ENCODE measurements around the gene CCDC137. TPM values are rescaled to one million over a fixed set of nuclear protein-coding genes. Genes with fewer than 3 reads are reported as not detected.
A peak's percentile ranks its signal among the peaks of the same experiment; 100 is the strongest.

Gene CCDC137
- total RNA-seq, 4 donors from 2014 or later, result 18.2 to 25.6 (median 21.4) TPM

DNA sequence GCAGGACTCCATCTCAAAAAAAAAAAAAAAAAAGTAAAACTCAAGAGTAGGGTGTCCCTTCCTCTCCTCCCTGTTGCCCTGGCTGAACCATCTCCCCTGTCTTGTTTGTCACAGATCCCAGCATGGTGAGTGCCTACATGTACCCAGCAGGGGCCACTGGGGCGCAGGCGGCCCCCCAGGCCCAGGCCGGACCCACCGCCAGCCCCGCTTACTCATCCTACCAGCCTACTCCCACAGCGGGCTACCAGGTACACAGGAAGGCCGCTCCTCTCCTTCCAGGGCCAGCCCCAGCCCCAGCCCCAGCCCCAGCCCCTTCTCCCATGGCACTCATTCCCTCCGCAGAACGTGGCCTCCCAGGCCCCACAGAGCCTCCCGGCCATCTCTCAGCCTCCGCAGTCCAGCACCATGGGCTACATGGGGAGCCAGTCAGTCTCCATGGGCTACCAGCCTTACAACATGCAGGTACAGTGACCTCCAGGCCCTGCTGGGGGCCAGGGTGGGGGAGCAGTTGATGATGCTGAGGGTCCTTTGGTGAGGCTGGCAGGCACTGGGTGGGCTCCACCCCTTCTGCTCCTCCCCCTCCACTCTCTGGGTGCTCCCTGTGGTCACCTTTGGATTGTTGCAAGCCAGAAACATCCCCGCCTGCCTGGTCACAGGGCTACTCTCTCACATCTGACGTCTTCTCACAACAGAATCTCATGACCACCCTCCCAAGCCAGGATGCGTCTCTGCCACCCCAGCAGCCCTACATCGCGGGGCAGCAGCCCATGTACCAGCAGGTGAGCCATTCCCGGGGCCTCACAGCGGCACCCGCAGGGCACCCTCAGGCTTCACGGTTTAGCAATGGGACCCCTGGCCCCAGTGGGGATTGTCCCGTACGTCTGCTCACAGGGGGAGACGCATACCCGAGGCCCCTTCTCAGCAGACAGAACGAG is 34.1 kb downstream of the CCDC137 start:
- no peak for DNase-seq
- no peaks in the 10 kb centered on the region for H3K9me3 ChIP-seq
- H3K27ac ChIP-seq, result no peak overlapping the region
- H3K36me3 ChIP-seq, result peaks cover 35 to 75% (median 50%) of the 10 kb centered on the region in 3 donors
- WGBS, 2 donors, result 83 to 88% methylated on average over 12 of the region's 25 CpGs
- H3K4me1 ChIP-seq, result peaks cover 25 to 42% (median 30%) of the 10 kb centered on the region in 3 donors
- H3K27me3 ChIP-seq, result no peaks in the 10 kb centered on the region
- intact Hi-C loops (cut with DNase I), result no loop called here
- TF ChIP-seq POLR2A (IDR thresholded peaks at IDR 0.05), result no peak
- no peak for TF ChIP-seq CTCF (IDR thresholded peaks at IDR 0.05)
- peak overlapping the region in 1 of 4 donors; percentile 63 for H3K4me3 ChIP-seq

DNA sequence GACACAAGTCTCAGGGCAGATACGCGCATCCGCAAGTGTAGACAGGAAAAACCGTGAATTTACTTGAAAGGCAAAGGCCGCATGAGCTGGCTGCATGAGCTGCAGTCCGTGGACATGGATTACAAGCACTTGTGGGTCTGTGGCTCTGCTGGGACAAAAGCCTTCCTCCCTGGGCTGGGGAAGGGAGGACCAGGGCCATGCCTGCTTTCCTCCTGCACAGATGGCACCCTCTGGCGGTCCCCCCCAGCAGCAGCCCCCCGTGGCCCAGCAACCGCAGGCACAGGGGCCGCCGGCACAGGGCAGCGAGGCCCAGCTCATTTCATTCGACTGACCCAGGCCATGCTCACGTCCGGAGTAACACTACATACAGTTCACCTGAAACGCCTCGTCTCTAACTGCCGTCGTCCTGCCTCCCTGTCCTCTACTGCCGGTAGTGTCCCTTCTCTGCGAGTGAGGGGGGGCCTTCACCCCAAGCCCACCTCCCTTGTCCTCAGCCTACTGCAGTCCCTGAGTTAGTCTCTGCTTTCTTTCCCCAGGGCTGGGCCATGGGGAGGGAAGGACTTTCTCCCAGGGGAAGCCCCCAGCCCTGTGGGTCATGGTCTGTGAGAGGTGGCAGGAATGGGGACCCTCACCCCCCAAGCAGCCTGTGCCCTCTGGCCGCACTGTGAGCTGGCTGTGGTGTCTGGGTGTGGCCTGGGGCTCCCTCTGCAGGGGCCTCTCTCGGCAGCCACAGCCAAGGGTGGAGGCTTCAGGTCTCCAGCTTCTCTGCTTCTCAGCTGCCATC is 34.9 kb downstream of the CCDC137 start:
- 54 to 67% methylated on average over 8 to 18 of the region's 23 CpGs for WGBS, 2 donors
- Histone ChIP-seq H3K4me3 (peak overlapping the region in 2 of 4 donors; percentile 63 to 95), H3K27me3 (no peaks in the 10 kb centered on the region), H3K27ac (peak overlapping the region in 3 of 4 donors; percentile 95 to 97 (median 96)), H3K4me1 (peaks cover 25 to 42% (median 30%) of the 10 kb centered on the region in 3 donors), H3K36me3 (peaks cover 28 to 75% (median 51%) of the 10 kb centered on the region in 3 donors), H3K9me3 (no peaks in the 10 kb centered on the region)
- TF ChIP-seq CTCF (IDR thresholded peaks at IDR 0.05), result no peak
- no peak for DNase-seq
- intact Hi-C loops (cut with DNase I), result no loop called here

DNA sequence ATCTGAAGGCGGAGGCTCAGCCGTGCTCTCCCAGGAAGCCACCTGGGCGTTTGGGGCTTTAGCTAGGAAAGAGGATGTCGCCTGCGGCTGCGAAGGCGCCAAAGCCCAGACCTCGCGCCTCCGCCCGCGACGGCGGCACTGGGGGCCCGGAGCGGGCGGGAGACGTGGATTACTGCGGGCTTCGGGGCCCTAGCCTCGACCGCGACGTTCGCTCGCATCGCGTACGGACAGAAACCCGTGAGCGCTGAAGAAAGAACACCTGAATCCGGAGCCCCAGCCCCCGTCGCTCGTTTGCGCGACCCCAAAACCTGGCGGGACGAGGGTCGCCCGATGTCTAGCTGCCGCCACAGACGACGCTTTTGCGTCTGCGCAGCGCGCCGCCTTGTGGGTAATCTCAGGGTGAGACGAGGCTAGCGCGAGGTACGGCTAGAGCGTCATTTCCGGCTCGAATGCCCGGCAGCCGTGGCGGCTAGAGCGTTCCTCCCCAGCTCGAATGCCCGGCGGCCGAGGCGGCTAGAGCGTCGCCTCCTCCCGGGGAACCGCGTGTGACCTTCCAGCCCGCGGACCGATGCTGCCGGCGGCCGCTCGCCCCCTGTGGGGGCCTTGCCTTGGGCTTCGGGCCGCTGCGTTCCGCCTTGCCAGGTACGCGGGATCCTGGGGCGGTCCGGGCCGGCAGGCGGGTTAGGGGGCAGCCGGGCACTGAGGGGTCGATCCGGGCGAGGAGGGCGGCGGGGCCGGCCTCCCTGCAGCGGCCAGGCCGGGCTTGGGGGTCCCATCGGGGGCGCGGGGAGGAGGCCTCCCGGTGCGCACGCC is 36.6 kb downstream of the CCDC137 start, which contains the start of gene MRPL12:
MRPL12 (plus strand) TSS at position 434 of the 813 bp plus-strand sequence; CDS start at position 569, 135 bp downstream.
- no peaks in the 10 kb centered on the region for H3K9me3 ChIP-seq

More for the DNA sequence above, 36.6 kb downstream of the CCDC137 start, which contains the start of gene MRPL12:
- peak; percentile 48 for DNase-seq
- Histone ChIP-seq H3K4me1 (peaks cover 25 to 42% (median 30%) of the 10 kb centered on the region in 3 donors), H3K36me3 (peaks cover 31 to 75% (median 45%) of the 10 kb centered on the region in 3 donors), H3K27ac (peak within 1 kb of the TSS; percentile 93 to 97 (median 96)), H3K27me3 (no peaks in the 10 kb centered on the region), H3K4me3 (peak within 1 kb of the TSS; percentile 63 to 97 (median 95))
- intact Hi-C loops (cut with DNase I), result no loop called here
- TF ChIP-seq POLR2A (IDR thresholded peaks at IDR 0.05) (peak in 2 of 4 donors; percentile 74 to 90), CTCF (IDR thresholded peaks at IDR 0.05) (peak in 4 of 6 experiments; percentile 25 to 58 (median 38))
- no CpG with 5 or more reads among the region's 102 CpGs for WGBS, 2 donors

Data from esophagus squamous epithelium (tissue), 5 donors.